Measurements from ENCODE around the gene MUC22.

The MUC22 gene

GRCh38 chr6:30981942-30982772 lies 28.1 kb upstream of the MUC22 start:
- Histone ChIP-seq H4K20me1 (ENCODE audit: control insufficient read depth, insufficient read depth, low read depth, low read length) (no peaks in the 10 kb centered on the region), H3K9me3 (ENCODE audit: control insufficient read depth, insufficient read depth, low read length) (no peaks in the 10 kb centered on the region), H3K4me2 (ENCODE audit: low read length) (no peak overlapping the region), H3K79me2 (ENCODE audit: control insufficient read depth, low read length) (no peaks in the 10 kb centered on the region), H3K36me3 (ENCODE audit: control insufficient read depth, low read length) (no peaks in the 10 kb centered on the region), H3K27ac (ENCODE audit: low read depth, low read length) (no peak overlapping the region), H3K9me2 (replicated peaks; ENCODE audit: control insufficient read depth, low read length) (no peaks in the 10 kb centered on the region), H3K4me3 (ENCODE audit: low read length) (no peak overlapping the region), H3F3A (ENCODE audit: control insufficient read depth, insufficient read depth) (no peaks in the 10 kb centered on the region), H3K27me3 (ENCODE audit: control insufficient read depth, low read length) (peaks cover 22% of the 10 kb centered on the region), H3K4me1 (ENCODE audit: control insufficient read depth, low read length) (peaks cover 5% of the 10 kb centered on the region; the same call in 1 of the 2 replicates)
- TF ChIP-seq CTCF (IDR thresholded peaks at IDR 0.05; ENCODE audit: low read depth, low read length, poor library complexity, severe bottlenecking), result no peak
- no peak for TF ChIP-seq EZH2phosphoT487 (IDR thresholded peaks at IDR 0.05; ENCODE audit: borderline replicate concordance, low read length)

GRCh38 chr6:30983439-30983838 lies 26.8 kb upstream of the MUC22 start, which contains the start of gene MUC21:
TSS of gene MUC21 (plus strand) at chr6:30983718. CDS start at chr6:30983959, 241 bp downstream.
- TF ChIP-seq CTCF (IDR thresholded peaks at IDR 0.05; ENCODE audit: low read depth, low read length, poor library complexity, severe bottlenecking) (no peak), EZH2phosphoT487 (IDR thresholded peaks at IDR 0.05; ENCODE audit: borderline replicate concordance, low read length) (no peak)
- no peaks in the 10 kb centered on the region for H4K20me1 ChIP-seq (ENCODE audit: control insufficient read depth, insufficient read depth, low read depth, low read length)
- H3K4me2 ChIP-seq (ENCODE audit: low read length), result no peak within 1 kb of the TSS
- H3K36me3 ChIP-seq (ENCODE audit: control insufficient read depth, low read length), result no peaks in the 10 kb centered on the region
- peaks cover 16% of the 10 kb centered on the region for H3K27me3 ChIP-seq (ENCODE audit: control insufficient read depth, low read length)
- H3K4me3 ChIP-seq (ENCODE audit: low read length), result no peak within 1 kb of the TSS
- H3F3A ChIP-seq (ENCODE audit: control insufficient read depth, insufficient read depth), result no peaks in the 10 kb centered on the region
- no peaks in the 10 kb centered on the region for H3K9me3 ChIP-seq (ENCODE audit: control insufficient read depth, insufficient read depth, low read length)
- no peaks in the 10 kb centered on the region for H3K9me2 ChIP-seq (replicated peaks; ENCODE audit: control insufficient read depth, low read length)
- peaks cover 5% of the 10 kb centered on the region; the same call in 1 of the 2 replicates for H3K4me1 ChIP-seq (ENCODE audit: control insufficient read depth, low read length)
- H3K79me2 ChIP-seq (ENCODE audit: control insufficient read depth, low read length), result no peaks in the 10 kb centered on the region
- no peak within 1 kb of the TSS for H3K27ac ChIP-seq (ENCODE audit: low read depth, low read length)

- H3K9me2 ChIP-seq (replicated peaks; ENCODE audit: control insufficient read depth, low read length), result no peaks in the 10 kb centered on the region
- no peaks in the 10 kb centered on the region for H3K79me2 ChIP-seq (ENCODE audit: control insufficient read depth, low read length)
- no peak overlapping the region for H3K4me3 ChIP-seq (ENCODE audit: low read length)
- H3K4me2 ChIP-seq (ENCODE audit: low read length), result no peak overlapping the region
- 0 out of 2 replicates have a peak, but pooled peaks cover 7% of the 10 kb centered on the region for H3K27me3 ChIP-seq (ENCODE audit: control insufficient read depth, low read length)
- no peak overlapping the region for H3K27ac ChIP-seq (ENCODE audit: low read depth, low read length)
- H4K20me1 ChIP-seq (ENCODE audit: control insufficient read depth, insufficient read depth, low read depth, low read length), result no peaks in the 10 kb centered on the region
- no peak for TF ChIP-seq EZH2phosphoT487 (IDR thresholded peaks at IDR 0.05; ENCODE audit: borderline replicate concordance, low read length)
- no peak for TF ChIP-seq CTCF (IDR thresholded peaks at IDR 0.05; ENCODE audit: low read depth, low read length, poor library complexity, severe bottlenecking)
- no peaks in the 10 kb centered on the region for H3K36me3 ChIP-seq (ENCODE audit: control insufficient read depth, low read length)
- H3K9me3 ChIP-seq (ENCODE audit: control insufficient read depth, insufficient read depth, low read length), result no peaks in the 10 kb centered on the region
- no peaks in the 10 kb centered on the region for H3K4me1 ChIP-seq (ENCODE audit: control insufficient read depth, low read length)
- H3F3A ChIP-seq (ENCODE audit: control insufficient read depth, insufficient read depth), result no peaks in the 10 kb centered on the region
These were observed 24.8 kb upstream of the MUC22 start for GRCh38 chr6:30985490-30985889.

Measured in DOHH2 (cell line).